HG03060 (cell line): ENCODE data around the gene GNAT1.
"Not testable (repeated sequence)": the region's sequence is repeated elsewhere in the genome, so short reads cannot be mapped to it uniquely, and the experiment has no call there.

Experiments
- ATAC-seq: cut with Tn5 transposase; IDR thresholded peaks from one replicate; pipeline ENCODE4 v1.9.1; 2021; ENCODE audit warnings: low read depth, moderate number of reproducible peaks; ENCODE audit not compliant: unreplicated experiment

The GNAT1 gene

GRCh38 chr3:50201573-50202315, 10.3 kb downstream of the GNAT1 start:
- no peak for ATAC-seq

DNA sequence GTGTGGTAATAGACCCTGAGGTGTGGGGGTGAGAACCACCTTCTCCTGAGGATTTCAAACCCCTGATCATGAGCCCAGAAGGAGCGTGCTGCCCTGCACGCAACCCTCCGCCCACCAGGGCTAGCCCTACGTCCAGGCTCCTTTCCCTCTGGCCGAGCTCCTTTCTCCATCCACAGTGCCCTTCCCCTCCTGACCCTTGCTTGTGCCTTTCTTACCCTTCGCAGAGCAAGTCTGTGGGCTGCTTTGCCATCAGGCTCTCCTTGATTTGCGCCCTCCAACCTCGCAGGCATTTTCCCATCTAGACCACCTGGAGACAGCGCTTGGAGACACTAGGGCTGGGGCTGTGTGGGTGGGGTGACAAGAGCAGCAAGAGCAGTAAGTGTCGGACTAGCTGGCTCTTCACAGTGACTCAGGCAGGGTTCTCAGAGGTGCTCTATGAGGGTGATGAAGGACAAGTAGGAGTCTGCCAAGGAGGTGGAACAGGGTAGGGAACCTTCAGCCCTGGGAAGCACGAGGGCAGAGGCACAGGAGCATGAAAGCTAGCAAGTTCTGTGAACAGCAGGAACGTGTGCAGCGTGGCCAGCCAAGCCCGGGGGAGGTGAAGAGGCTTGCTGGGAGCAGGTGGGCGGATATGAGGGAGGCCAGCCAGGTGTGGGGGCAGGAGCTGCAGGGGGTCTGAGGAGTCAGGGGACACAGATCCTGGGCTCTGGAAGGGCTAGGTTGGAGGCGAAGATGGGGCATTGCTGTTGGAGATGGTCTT, 11.1 kb downstream of the GNAT1 start:
- no peak for ATAC-seq

- no peak for ATAC-seq
These were observed 11.9 kb downstream of the GNAT1 start for GRCh38 chr3:50203113-50203808.

- ATAC-seq, result no peak
These were observed 12.7 kb downstream of the GNAT1 start for GRCh38 chr3:50203809-50204803.

DNA sequence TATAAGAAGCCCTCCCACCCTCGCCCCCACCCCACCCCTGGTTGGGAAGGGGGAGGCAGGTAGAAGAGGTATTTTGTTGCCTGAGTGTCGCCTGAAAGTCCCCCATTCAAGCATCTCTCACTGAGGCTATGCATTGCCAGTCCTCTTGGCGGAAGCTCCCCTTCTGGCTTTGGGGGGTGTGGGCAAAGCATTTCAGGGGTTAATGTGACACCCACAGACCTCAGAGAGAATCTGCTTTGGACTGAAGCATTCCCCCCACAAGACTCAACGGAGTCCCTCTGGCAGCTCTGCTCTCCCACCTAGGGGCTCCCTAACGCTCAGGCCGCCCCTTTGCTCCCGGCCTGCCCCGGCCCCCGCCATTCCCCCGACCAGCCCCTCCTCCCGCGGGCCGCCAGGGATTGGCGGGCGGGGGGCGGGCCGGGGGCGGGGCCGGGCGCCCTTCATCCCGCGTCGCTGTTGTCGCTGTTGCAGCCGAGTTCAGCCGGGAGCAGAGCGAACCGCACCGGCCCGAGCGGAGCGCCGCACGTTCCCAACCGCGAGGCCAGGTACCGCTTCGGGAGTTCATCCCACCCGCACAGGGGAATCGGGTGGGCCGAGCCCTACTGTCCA, 13.5 kb downstream of the GNAT1 start, which contains the start of gene SLC38A3:
Gene SLC38A3 (plus strand): TSS at position 468 of the 609 bp plus-strand sequence. CDS start 8,929 bp downstream, outside the sequence.
- ATAC-seq, result no peak

- no peak for ATAC-seq
These were observed 14.2 kb downstream of the GNAT1 start for GRCh38 chr3:50205413-50206276.

- ATAC-seq, result no peak
These were observed 16.1 kb downstream of the GNAT1 start for GRCh38 chr3:50207359-50208042.

- no peak for ATAC-seq
These were observed 17.4 kb downstream of the GNAT1 start for GRCh38 chr3:50208677-50209344.

DNA sequence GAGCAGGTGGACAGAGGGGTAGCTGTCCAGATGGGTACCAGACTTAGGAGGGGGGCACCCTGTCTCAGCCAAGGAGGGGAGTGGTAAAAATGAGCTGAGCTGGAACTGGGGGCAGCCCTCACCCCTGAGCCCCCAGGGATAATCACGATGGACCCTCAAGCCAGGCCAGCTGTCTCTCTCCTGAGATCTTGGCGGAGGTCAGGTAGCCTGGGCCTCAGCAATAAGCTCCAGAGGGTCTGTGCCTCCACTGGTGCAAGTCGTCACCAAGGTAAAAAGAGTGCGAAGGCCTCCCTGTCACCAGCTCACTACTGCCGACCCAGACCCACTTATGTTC, 18.7 kb downstream of the GNAT1 start:
- no peak for ATAC-seq

DNA sequence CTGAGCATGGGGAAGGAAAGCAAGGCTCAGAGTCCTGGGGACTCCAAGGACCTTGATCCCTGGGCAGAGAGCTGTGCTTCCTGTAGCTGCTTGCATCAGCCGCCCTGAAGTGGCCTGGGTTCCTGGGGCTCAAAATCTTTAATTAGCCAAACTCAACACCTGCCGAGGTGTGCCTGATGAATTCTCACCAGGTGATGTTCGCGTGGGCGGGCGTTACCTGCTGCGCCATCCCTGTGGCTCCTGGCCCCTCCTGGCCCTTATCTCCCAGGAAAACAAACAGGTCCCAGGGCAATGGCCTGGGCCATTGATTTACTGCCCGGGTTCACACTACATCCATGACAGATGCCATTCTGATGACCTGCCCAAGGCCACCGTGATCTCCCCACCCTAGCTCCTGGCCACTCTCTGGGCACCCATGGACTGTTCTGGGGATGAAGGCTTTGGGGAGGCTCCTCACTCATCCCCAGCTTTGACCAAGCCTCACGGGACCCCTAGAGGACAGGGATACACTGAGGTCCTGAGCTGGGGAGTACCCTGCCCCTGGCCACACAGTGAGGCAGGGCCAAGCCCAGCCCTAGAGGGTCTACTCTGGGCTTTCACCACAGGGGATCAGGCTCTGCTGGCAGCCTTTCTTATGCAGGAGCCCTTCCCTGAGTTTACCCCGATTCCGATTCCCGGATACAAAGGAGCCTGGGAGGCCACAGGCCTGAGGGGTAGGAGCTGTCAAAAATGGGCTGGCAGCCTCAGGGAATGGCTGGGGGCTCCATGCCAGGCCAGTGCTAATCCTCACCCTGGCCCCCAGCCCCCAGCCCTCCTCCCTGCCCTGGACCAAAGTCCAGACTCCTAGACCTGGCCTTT, 19.3 kb downstream of the GNAT1 start:
- no peak for ATAC-seq

DNA sequence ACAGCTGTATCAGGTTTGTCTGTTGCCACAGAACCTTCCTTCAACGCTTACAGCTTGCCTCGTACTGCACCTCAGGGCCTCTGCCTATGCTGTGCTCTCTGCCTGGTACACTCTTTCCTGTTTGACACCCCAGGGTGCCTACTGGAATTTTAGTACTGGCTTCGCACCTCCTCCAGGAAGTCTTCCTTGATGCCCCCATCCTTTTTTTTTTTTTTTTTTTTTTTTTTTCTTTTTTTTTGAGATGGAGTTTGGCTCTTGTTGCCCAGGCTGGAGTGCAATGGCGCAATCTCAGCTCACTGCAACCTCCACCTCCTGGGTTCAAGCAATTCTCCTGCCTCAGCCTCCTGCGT, 19.9 kb downstream of the GNAT1 start:
- not testable (repeated sequence) for ATAC-seq

GRCh38 chr3:50211930-50212329, 20.5 kb downstream of the GNAT1 start:
- no peak for ATAC-seq

- no peak for ATAC-seq
These were observed 21.1 kb downstream of the GNAT1 start for GRCh38 chr3:50212502-50212901.

GRCh38 chr3:50212971-50213370, 21.6 kb downstream of the GNAT1 start:
- ATAC-seq, result no peak

DNA sequence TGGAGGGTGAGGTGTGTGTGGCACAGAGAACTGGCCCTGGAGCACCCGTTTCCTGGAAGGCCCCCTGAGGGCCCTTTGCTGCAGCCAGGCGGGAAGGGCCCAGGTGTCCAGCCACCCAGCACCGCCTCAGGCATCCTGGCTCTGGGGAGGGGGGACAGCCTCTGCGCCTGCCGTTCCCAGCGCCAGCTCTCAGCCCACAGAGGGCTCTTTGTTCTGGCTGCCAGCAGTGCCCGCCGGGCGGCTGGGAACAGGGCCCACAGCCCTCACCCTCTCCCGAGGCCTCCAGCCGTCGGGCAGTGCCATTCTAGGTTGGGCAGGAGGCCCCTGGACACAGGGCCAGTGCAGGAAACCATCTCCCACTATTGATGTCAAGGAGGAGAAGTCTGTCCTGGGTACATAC, 22.0 kb downstream of the GNAT1 start:
- no peak for ATAC-seq

- ATAC-seq, result no peak
These were observed 23.4 kb downstream of the GNAT1 start for GRCh38 chr3:50214824-50215223.

GRCh38 chr3:50215529-50215928, 24.1 kb downstream of the GNAT1 start:
- no peak for ATAC-seq
